ENCODE data around the gene CCRL2.
"Not testable (repeated sequence)": the region's sequence is repeated elsewhere in the genome, so short reads cannot be mapped to it uniquely, and the experiment has no call there.

Gene CCRL2

GRCh38 chr3:46380471-46381221 lies 26.4 kb upstream of the CCRL2 start:
- DNase-seq, result no peak

GRCh38 chr3:46381625-46382024 lies 25.4 kb upstream of the CCRL2 start:
- no peak for DNase-seq

DNA sequence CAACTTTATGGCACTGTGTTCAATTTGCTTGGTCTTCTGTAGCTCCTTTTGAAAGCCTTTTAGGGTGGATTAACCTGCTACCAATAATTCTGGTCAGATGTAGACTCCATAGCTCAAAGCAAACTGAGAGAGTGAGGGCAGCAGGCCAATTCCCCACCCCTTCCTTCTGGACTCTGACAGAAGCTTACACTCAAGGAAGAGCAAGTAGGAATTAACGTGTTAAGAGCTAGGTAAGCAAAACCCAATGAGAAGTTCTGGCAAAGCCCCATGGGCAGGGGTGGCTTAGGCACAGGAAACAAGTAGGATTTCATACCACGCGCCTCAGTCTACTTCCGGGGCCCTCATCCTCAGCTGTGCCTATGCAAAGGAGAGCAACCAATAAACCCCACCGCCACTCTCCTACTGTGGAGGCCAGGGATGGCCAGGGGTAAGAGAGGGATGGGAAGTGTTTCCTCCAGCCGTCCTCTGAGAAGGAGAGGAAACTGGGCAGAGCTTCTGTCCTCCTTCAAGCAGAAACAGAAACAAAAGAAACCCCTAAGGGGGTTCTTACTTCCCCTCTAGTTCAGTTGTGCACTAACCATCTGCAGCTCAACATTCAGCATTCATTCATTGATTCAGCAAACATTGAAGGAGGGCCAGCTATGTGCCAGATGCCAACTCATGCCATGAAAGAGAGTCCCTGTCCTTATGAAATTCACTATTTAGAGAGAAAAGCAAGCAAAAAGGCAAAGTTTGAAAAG lies 23.7 kb upstream of the CCRL2 start:
- DNase-seq, result no peak

DNA sequence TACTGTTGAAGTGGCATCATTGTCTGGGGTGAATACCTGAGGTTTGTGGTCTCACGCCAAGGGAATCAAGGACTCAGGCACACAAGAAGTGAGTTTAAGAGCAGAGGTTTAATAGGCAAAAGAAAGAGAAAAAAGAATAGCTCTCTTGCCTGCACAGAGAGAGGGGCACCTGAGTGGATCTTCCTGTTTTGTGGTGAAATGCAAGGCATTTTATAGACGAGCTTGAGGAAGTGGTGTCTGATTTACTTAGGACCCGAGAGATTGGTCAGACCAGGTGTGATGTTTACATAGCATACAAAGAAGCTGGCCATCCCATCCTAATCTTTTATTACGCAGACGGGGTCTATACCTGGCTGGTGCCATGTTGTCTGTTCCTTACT lies 23.1 kb upstream of the CCRL2 start:
- DNase-seq, result no peak

- no peak for DNase-seq
Observed at GRCh38 chr3:46386205-46386604, 20.9 kb upstream of the CCRL2 start.

- DNase-seq, result not testable (repeated sequence)
Observed at GRCh38 chr3:46388847-46389246, 18.2 kb upstream of the CCRL2 start.

DNA sequence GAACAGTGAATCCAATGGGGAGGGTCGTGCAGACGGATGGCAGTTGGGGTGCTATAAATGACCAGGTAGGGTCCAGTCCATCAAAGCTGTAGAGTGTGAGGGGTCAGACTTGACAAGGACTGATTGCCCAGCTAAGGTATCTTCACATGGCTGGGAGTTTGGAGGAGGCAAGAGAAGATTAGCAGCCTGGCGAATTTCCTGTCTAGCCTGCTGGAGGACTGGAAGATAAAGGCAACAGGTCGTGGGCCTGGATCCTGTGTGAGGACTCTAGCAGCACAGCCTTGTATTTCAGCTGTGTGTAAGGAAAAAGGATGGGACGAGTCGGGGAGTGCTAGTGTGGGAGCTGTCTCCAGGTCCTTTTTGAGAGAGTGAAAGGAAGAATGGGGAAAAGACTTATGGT lies 17.8 kb upstream of the CCRL2 start:
- DNase-seq, result no peak

- DNase-seq, result not testable (repeated sequence)
Observed at GRCh38 chr3:46391526-46391925, 15.5 kb upstream of the CCRL2 start.

DNA sequence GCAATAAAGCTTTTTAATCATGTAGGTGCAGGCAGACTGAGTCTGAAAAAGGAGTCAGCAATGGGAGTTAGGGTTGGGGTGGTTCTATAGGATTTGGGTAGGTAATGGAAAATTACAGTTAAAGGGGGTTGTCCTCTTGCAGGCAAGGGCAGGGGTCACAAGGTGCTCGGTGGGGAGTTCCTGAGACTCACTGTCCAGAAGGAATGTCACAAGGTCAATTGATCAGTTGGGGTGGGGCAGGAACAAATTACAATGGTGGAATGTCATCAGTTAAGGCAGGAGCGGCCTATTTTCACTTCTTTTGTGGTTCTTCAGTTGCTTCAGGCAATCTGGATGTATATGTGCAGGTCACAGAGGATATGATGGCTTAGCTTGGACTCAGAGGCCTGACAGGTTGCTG lies 14.0 kb upstream of the CCRL2 start:
- no peak for DNase-seq

DNA sequence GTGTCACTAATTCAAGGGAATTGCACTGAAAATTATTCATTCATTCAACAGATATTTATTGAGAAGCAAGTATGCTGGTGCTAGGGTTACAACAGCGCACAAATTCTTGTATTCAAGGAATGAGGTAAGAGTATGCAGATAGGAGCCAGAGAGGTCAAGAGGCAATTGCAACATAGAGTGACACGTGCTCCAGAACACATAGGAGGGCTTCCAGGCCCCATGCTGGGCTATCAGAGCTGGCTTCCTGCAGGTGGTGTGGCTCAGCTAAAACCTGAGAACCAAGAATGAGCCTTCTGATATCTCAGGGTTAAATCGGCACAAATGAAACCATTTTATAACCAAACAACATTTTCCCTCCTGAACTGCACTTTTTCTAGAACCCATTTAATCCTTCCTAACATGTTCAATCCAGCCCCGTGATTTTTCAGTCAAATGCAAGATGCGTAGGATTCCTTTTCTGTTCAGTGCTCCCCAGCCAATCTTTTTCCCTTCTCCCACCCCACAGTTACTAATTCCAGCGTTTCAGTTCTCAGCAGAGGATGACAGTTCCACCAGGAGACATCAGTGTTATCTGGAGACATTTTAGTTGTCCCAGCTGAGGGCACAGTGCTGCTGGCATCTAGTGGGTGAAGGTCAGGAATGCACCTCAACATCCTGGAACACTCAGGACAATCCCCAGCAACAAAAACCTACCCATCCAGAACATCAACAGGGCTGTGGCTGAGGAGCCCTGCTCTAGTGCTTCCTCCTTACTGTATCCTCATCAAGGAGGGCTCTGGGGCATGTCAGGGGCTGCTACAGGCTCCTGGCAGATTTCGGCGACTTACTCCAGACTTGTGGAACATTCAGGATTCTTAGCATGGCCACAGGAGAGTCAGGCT lies 13.3 kb upstream of the CCRL2 start:
- no peak for DNase-seq

- DNase-seq, result peak in 1 of 2 experiments; percentile 5
Observed at GRCh38 chr3:46395210-46395661, 11.8 kb upstream of the CCRL2 start.

DNA sequence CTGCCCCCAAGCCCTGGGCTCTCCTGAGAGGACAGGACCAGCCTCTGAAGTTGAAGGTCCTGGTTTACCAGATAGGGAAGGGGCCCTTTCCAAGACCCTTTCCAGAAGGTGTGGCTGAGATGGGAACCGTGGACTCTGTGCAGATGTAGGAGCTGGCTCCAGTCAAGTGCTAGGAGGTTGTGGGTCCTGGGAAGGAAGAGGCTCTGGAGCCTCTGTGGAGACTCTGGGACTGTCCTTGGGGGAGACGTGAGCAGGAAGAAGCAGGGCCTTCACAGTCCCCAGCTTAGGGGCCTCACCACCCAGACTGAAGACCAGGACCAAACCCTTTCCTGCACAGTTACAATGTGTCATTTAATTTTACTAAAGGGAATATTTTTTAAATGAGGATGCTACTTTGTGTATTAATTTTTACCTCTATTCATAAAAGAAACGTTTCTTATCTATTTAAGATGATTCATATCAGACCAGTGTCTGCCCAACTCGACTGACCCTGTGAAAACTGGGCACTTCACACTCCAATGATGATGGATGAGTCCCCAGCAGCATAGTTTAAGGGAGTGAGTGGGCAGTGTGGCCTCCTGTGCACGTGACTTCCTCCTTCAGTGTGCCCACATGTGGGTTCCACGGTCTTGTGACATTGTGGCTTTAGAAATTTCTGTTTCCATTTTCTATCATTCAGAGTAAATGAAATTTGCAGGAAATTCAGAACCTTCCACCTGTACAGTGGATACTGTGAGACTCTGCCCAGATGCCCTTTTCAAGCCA lies 11.1 kb upstream of the CCRL2 start:
- DNase-seq, result no peak

DNA sequence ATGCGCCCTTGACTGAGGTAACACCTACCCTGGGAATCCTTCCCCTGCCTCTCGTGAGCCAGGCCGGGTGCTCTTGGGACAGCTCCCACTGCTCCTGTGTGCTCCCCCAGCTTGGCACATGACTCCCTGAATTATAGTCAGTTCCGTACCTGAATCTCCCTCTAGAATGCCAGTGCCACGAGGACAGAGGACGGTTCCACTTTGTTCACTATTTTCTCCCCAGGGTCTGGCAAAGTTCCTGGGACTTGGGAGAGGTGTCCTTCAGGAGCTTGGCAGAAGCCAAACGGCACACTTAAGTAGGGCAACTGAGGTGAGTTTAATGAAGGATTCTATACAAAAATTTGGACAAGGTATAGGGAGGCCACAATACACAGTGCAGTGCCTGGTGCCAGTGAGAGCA lies 9.9 kb upstream of the CCRL2 start:
- no peak for DNase-seq

- no peak for DNase-seq
Observed at GRCh38 chr3:46398186-46398955, 8.7 kb upstream of the CCRL2 start.

DNA sequence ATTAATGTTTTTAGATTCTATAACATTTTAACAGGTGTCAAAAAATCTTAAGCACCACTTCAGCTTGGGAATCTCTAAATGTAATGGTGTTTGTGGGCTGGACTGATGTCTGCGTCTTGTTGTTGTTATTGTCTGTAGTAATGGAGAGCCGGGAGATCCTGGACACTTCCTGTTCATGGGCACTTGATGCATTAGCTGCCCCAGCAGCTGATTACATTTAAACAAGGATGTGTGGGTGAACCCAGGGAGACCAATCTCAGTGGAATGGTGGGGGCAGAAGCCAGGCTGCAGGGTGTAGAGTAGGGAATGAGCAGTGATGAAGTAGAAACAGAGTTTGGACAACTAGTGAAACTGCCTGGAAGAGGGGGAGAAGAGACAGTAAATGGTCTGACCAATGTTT lies 8.0 kb upstream of the CCRL2 start:
- DNase-seq, result no peak

- no peak for DNase-seq
Observed at GRCh38 chr3:46399557-46399956, 7.5 kb upstream of the CCRL2 start.

DNA sequence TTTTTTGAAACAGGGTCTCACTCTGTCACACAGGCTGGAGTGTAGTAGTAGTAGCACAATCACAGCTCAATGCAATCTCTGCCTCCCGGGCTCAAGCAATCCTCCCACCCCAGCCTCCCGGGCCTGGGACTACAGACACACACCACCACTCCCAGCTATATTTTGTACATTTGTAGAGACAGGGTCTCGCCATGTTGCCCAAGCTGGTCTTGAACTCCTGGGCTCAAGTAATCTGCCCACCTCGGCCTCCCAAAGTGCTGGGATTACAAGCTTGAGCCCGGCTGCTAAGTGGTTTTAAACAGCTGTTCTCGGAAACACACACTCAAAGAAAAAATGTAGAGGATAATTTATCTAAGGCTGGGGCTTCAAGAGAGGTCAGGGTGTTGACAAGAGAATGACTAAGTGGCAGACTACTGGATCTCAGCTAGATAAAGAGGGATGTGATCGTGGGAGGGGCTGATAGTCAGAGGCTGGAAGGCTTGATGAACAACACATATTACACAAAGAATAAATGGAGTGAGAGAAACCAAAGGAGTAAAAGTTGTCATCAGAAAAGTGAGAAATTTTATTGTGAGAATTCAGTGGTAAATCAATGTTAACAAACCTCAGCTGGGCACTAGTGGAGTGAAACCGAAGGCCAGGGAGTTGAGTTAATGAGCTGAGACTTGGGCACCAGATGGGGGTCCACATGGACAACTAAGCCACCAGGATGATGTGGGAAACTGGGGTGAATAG lies 6.9 kb upstream of the CCRL2 start:
- DNase-seq, result no peak

DNA sequence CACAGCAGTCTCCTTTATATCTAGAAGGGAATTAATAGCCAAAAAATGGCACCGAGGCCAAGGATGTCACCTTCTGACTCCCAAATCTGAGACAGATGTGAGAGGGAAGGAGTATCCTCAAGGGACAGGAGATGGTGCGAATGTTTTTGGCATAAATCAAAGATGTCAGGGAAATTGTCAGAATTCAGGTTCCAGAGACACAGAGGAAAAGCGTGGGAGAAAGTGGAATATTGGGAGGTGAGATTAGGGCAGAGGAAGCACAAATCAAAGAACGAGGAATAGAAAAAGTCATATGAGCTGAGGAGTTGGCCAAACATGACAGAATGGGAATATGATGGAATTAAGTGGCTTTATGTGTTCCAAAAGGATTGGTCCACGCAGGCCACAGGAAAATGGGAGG lies 6.2 kb upstream of the CCRL2 start:
- DNase-seq, result no peak

GRCh38 chr3:46401579-46401978 lies 5.5 kb upstream of the CCRL2 start:
- no peak for DNase-seq

- DNase-seq, result not testable (repeated sequence)
Observed at GRCh38 chr3:46402902-46403301, 4.2 kb upstream of the CCRL2 start.
